CD4-positive, alpha-beta T cell (primary cell): ENCODE results near the gene PTTG2. TPM values are rescaled to one million over a fixed set of nuclear protein-coding genes. Genes with fewer than 3 reads are reported as not detected.

ENCODE experiments used
- ATAC-seq: fragments of 200-7000 bp; cut with Tn5 transposase; one replicate; pipeline ENCODE4 v1.10.0; 2022; ENCODE audit warnings: mild to moderate bottlenecking; ENCODE audit not compliant: poor library complexity
- CTCF ChIA-PET: fragments of 350-600 bp; sonication (Branson Sonifier 250); formaldehyde crosslinking; loops from one replicate; lab custom pipeline; 2021; ENCODE audit warnings: antibody characterized with exemption, inconsistent platforms; lab: Charles Lee
- POLR2A ChIA-PET: fragments of 350-600 bp; sonication (Branson Sonifier 250); formaldehyde crosslinking; loops from one replicate; lab custom pipeline; 2021; ENCODE audit warnings: antibody characterized with exemption, inconsistent platforms; lab: Charles Lee
- DNase-seq, 14 experiments: peaks; one replicate each; pipeline ENCODE4 v3.0.0-alpha.2; 2013 to 2020; ENCODE audit warnings: mixed read lengths in 2 of 14
- H3K27ac ChIP-seq, 2 donors: one replicate each; pipeline versions ENCODE4 v1.5.1 to v1.7.0; 2013; ENCODE audit warnings: low read length in 2 of 2, low read depth in 1 of 2, mild to moderate bottlenecking in 1 of 2
- H3K27me3 ChIP-seq, 2 experiments: 1 replicate in 1 of 2; 2 replicates in 1 of 2; pipeline versions ENCODE4 v1.6.1 to v1.7.0; 2013; ENCODE audit warnings: low read length in 2 of 2, control low read depth in 1 of 2, mild to moderate bottlenecking in 1 of 2, moderate library complexity in 1 of 2; ENCODE audit not compliant: insufficient read depth in 2 of 2, control insufficient read depth in 1 of 2
- H3K36me3 ChIP-seq: one replicate; pipeline ENCODE4 v1.6.1; 2013; ENCODE audit warnings: low read length, control low read depth; ENCODE audit not compliant: insufficient read depth
- H3K4me1 ChIP-seq: one replicate; pipeline ENCODE4 v1.6.1; 2013; ENCODE audit warnings: low read length, control low read depth; ENCODE audit not compliant: insufficient read depth
- H3K4me3 ChIP-seq: one replicate; pipeline ENCODE4 v1.5.1; 2013; ENCODE audit warnings: mild to moderate bottlenecking, low read length, moderate library complexity
- H3K9me3 ChIP-seq, 2 experiments: 1 replicate in 1 of 2; 2 replicates in 1 of 2; pipeline versions ENCODE4 v1.6.1 to v1.7.0; 2013; ENCODE audit warnings: low read length in 2 of 2, mild to moderate bottlenecking in 2 of 2, control low read depth in 1 of 2, moderate library complexity in 1 of 2; ENCODE audit not compliant: control insufficient read depth in 1 of 2, insufficient read depth in 1 of 2
- H3K27ac Mint-ChIP-seq: one replicate; pipeline ENCODE4 v1.8.0; 2020; ENCODE audit warnings: mixed read lengths
- H3K27me3 Mint-ChIP-seq: one replicate; pipeline ENCODE4 v1.8.0; 2021; ENCODE audit warnings: mixed read lengths
- H3K36me3 Mint-ChIP-seq: one replicate; pipeline ENCODE4 v1.8.0; 2021; ENCODE audit warnings: low read depth, mixed read lengths
- H3K4me1 Mint-ChIP-seq: one replicate; pipeline ENCODE4 v1.8.0; 2021; ENCODE audit warnings: low read depth, mixed read lengths
- H3K4me3 Mint-ChIP-seq: one replicate; pipeline ENCODE4 v1.8.0; 2020; ENCODE audit warnings: mild to moderate bottlenecking, mixed read lengths
- H3K9me3 Mint-ChIP-seq: one replicate; pipeline ENCODE4 v1.8.0; 2020; ENCODE audit warnings: mixed read lengths
- intact Hi-C, 2 experiments: fragments of 100-400 bp; cut with DNase I in 1 of 2; cut with micrococcal nuclease in 1 of 2; formaldehyde crosslinking; loops; one replicate each; pipeline versions ENCODE4 v1.15.1 to v1.9.0; 2023 to 2025; cut with DNase I, micrococcal nuclease
- total RNA-seq, 174 experiments: library from RNA in 2 of 174; stranded (reverse) in 2 of 174; gene quantifications; one replicate each; pipeline ENCODE4 v1.2.3 and lab custom pipeline; 2021 to 2026
- TF ChIP-seq, protein P1 (sequence below): fragments of 200-600 bp; IDR thresholded peaks from one replicate; pipeline ENCODE4 v1.8.0; 2022; ENCODE audit warnings: antibody characterized with exemption, mild to moderate bottlenecking

PTTG2 gene
- total RNA-seq, 2 experiments from 2014 or later: 0.55 to 1.3 TPM

- intact Hi-C loops: loop anchor here (2.0 to 10.0 kb wide), 6 partner anchors 84 to 1378 kb away; partner anchors contain the start of genes PGM2 (in 2 of the 2), RELL1 (in 2 of the 2) and TBC1D1 (in 1 of the 2)
Measured at GRCh38 chr4:37976507-37976906, 16.3 kb downstream of the PTTG2 start.

GRCh38 chr4:37976991-37977470 lies 16.8 kb downstream of the PTTG2 start:
- CTCF ChIA-PET: interaction anchor here (0.7 to 1.2 kb wide), 2 partner anchors 14 to 85 kb away, joined by 3 to 4 read pairs; no protein-coding TSS in a partner anchor
- intact Hi-C loops: loop anchor here (1.0 to 10.0 kb wide), 7 partner anchors 85 to 1378 kb away; partner anchors contain the start of genes PGM2 (in 2 of the 2), RELL1 (in 2 of the 2) and TBC1D1 (in 1 of the 2)
- H3K27ac Mint-ChIP-seq: peak overlapping the region; percentile 78

More at GRCh38 chr4:37976507-37976906, 16.3 kb downstream of the PTTG2 start:
- Mint-ChIP-seq H3K27ac (peak overlapping the region; percentile 78), H3K27me3 (no peaks in the 10 kb centered on the region), H3K4me3 (peak overlapping the region; percentile 83), H3K36me3 (no peaks in the 10 kb centered on the region), H3K4me1 (peaks cover 23% of the 10 kb centered on the region), H3K9me3 (no peaks in the 10 kb centered on the region)
- ATAC-seq (no peak), DNase-seq (no peak)
- peak overlapping the region; percentile 46 to 61 for H3K27ac ChIP-seq
- ChIA-PET POLR2A (interaction anchor here (0.9 to 2.7 kb wide), 3 partner anchors 9 to 85 kb away, joined by 3 to 12 read pairs (median 4); partner anchors contain the start of gene TBC1D1), CTCF (interaction anchor here (1.2 kb wide), 1 partner anchor 14 kb away, joined by 4 read pairs; no protein-coding TSS in a partner anchor)
- TF ChIP-seq, protein P1, sequence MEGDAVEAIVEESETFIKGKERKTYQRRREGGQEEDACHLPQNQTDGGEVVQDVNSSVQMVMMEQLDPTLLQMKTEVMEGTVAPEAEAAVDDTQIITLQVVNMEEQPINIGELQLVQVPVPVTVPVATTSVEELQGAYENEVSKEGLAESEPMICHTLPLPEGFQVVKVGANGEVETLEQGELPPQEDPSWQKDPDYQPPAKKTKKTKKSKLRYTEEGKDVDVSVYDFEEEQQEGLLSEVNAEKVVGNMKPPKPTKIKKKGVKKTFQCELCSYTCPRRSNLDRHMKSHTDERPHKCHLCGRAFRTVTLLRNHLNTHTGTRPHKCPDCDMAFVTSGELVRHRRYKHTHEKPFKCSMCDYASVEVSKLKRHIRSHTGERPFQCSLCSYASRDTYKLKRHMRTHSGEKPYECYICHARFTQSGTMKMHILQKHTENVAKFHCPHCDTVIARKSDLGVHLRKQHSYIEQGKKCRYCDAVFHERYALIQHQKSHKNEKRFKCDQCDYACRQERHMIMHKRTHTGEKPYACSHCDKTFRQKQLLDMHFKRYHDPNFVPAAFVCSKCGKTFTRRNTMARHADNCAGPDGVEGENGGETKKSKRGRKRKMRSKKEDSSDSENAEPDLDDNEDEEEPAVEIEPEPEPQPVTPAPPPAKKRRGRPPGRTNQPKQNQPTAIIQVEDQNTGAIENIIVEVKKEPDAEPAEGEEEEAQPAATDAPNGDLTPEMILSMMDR: no peak
- H3K27me3 ChIP-seq: no peaks in the 10 kb centered on the region
- no peaks in the 10 kb centered on the region for H3K9me3 ChIP-seq
- peaks cover 17% of the 10 kb centered on the region for H3K4me1 ChIP-seq
- H3K4me3 ChIP-seq: peak overlapping the region; percentile 48
- no peaks in the 10 kb centered on the region for H3K36me3 ChIP-seq

More at GRCh38 chr4:37976991-37977470, 16.8 kb downstream of the PTTG2 start:
- Mint-ChIP-seq H3K9me3 (no peaks in the 10 kb centered on the region), H3K27me3 (no peaks in the 10 kb centered on the region), H3K4me1 (peaks cover 28% of the 10 kb centered on the region), H3K36me3 (no peaks in the 10 kb centered on the region), H3K4me3 (peak overlapping the region; percentile 83)
- H3K27me3 ChIP-seq: no peaks in the 10 kb centered on the region
- peaks cover 17% of the 10 kb centered on the region for H3K4me1 ChIP-seq
- peak overlapping the region; percentile 50 for H3K4me3 ChIP-seq
- DNase-seq: peak; percentile 56 to 90 (median 74)
- H3K27ac ChIP-seq: peak overlapping the region; percentile 61 to 74
- no peaks in the 10 kb centered on the region for H3K9me3 ChIP-seq
- TF ChIP-seq, protein P1: no peak
- no peaks in the 10 kb centered on the region for H3K36me3 ChIP-seq
- ATAC-seq: peak; percentile 83
- POLR2A ChIA-PET: interaction anchor here (0.6 to 2.7 kb wide), 5 partner anchors 9 to 1441 kb away, joined by 3 to 12 read pairs (median 4); partner anchors contain the start of genes PGM2 and TBC1D1
